Vagina (tissue), 2 donors: ENCODE measurements around the gene RUNX2.

ENCODE experiments used
- CTCF ChIP-seq, 3 experiments: fragments of 450-650 bp in 2 of 3; fragments of 200-600 bp in 1 of 3; sonication (generic) in 1 of 3; IDR thresholded peaks; one replicate each; pipeline ENCODE4 v1.5.1; 2017 to 2019; ENCODE audit warnings: antibody characterized with exemption in 3 of 3, mild to moderate bottlenecking in 2 of 3, moderate library complexity in 2 of 3
- POLR2A ChIP-seq, 2 donors: fragments of 450-650 bp; IDR thresholded peaks; one replicate each; pipeline ENCODE4 v1.6.1; 2017; ENCODE audit warnings: antibody characterized with exemption in 2 of 2, mild to moderate bottlenecking in 2 of 2, moderate library complexity in 2 of 2

- TF ChIP-seq CTCF (IDR thresholded peaks at IDR 0.05), result no peak
- no peak for TF ChIP-seq POLR2A (IDR thresholded peaks at IDR 0.05)
These were observed 59.1 kb downstream of the RUNX2 start for GRCh38 chr6:45387236-45387635.
